Neural cell (in vitro differentiated cells): ENCODE results near the gene RPS24. TPM values are rescaled to one million over a fixed set of nuclear protein-coding genes. Genes with fewer than 3 reads are reported as not detected.

ENCODE experiments used
- H2AFZ ChIP-seq: fragments of 200-600, 300-800 bp; sonication (generic), shearing (Covaris generic); 2 replicates; pipeline ENCODE4 v1.6.0; 2014; ENCODE audit warnings: low read depth, mild to moderate bottlenecking, antibody characterized with exemption, low read length, moderate library complexity
- H3F3A ChIP-seq: fragments of 200-600 bp; shearing (Covaris generic); 2 replicates; pipeline ENCODE4 v1.6.1; 2016; ENCODE audit warnings: mild to moderate bottlenecking, moderate library complexity, mixed read lengths, antibody characterized with exemption, low read length; ENCODE audit not compliant: insufficient read depth, poor library complexity, severe bottlenecking
- H3K27ac ChIP-seq: fragments of 200-600, 300-800 bp; sonication (generic), shearing (Covaris generic); 2 replicates; pipeline ENCODE4 v1.5.1; 2014; ENCODE audit warnings: mild to moderate bottlenecking, low read length, moderate library complexity
- H3K27me3 ChIP-seq: fragments of 300-800, 200-600 bp; sonication (generic), shearing (Covaris generic); 2 replicates; pipeline ENCODE4 v1.6.0; 2014; ENCODE audit warnings: mild to moderate bottlenecking, low read depth, low read length, moderate library complexity; ENCODE audit not compliant: insufficient read depth
- H3K36me3 ChIP-seq: fragments of 300-800, 200-600 bp; sonication (generic), shearing (Covaris generic); 2 replicates; pipeline ENCODE4 v1.5.1; 2014; ENCODE audit warnings: mild to moderate bottlenecking, antibody characterized with exemption, low read length, moderate library complexity; ENCODE audit not compliant: insufficient read depth
- H3K4me2 ChIP-seq: fragments of 300-800, 200-600 bp; sonication (generic), shearing (Covaris generic); 2 replicates; pipeline ENCODE4 v1.6.0; 2014; ENCODE audit warnings: mild to moderate bottlenecking, low read length
- H3K4me3 ChIP-seq: fragments of 300-800, 200-600 bp; sonication (generic), shearing (Covaris generic); 2 replicates; pipeline ENCODE4 v1.5.1; 2014; ENCODE audit warnings: mild to moderate bottlenecking, low read length, moderate library complexity
- H3K79me2 ChIP-seq: fragments of 200-600 bp; shearing (Covaris generic); replicated peaks from 2 replicates; pipeline ENCODE4 v1.6.0; 2014; ENCODE audit warnings: mild to moderate bottlenecking, low read length, moderate library complexity; ENCODE audit not compliant: insufficient read depth
- H3K9ac ChIP-seq: fragments of 300-800, 200-600 bp; sonication (generic), shearing (Covaris generic); 2 replicates; pipeline ENCODE4 v1.6.1; 2016; ENCODE audit warnings: mild to moderate bottlenecking, low read length, mixed read lengths
- H3K9me2 ChIP-seq: fragments of 200-600 bp; shearing (Covaris generic); 2 replicates; pipeline ENCODE4 v1.6.1; 2016; ENCODE audit warnings: mild to moderate bottlenecking, low read length, mixed read lengths; ENCODE audit not compliant: insufficient read depth
- H3K9me3 ChIP-seq: fragments of 200-600, 300-800 bp; sonication (generic), shearing (Covaris generic); 2 replicates; pipeline ENCODE4 v1.6.1; 2016; ENCODE audit warnings: mild to moderate bottlenecking, mixed run types, low read length, moderate library complexity, mixed read lengths
- H4K20me1 ChIP-seq: fragments of 200-600 bp; shearing (Covaris generic); 2 replicates; pipeline ENCODE4 v1.6.1; 2016; ENCODE audit warnings: mild to moderate bottlenecking, mixed run types; ENCODE audit not compliant: insufficient read depth
- EP300 ChIP-seq: fragments of 450-650 bp; conservative IDR thresholded peaks from 2 replicates; pipeline ENCODE4 v1.6.1; 2014; ENCODE audit warnings: antibody characterized with exemption, mild to moderate bottlenecking, moderate library complexity; ENCODE audit not compliant: poor library complexity, severe bottlenecking
- EZH2 ChIP-seq: fragments of 200-600, 300-800 bp; shearing (Covaris generic), sonication (generic); IDR thresholded peaks from 2 replicates; pipeline ENCODE4 v1.6.1; 2014; ENCODE audit warnings: antibody characterized with exemption, low read length, borderline replicate concordance, mild to moderate bottlenecking; ENCODE audit not compliant: insufficient read depth, poor library complexity, severe bottlenecking
- MXI1 ChIP-seq: fragments of 450-650 bp; conservative IDR thresholded peaks from 2 replicates; pipeline ENCODE4 v1.6.1; 2014; ENCODE audit warnings: antibody characterized with exemption, mild to moderate bottlenecking; ENCODE audit not compliant: poor library complexity, severe bottlenecking
- POLR2AphosphoS5 ChIP-seq: IDR thresholded peaks from 2 replicates; pipeline ENCODE4 v1.6.1; 2012
- RAD21 ChIP-seq: fragments of 450-650 bp; conservative IDR thresholded peaks from 2 replicates; pipeline ENCODE4 v1.6.1; 2014; ENCODE audit warnings: antibody characterized with exemption, mild to moderate bottlenecking, moderate library complexity
- SMC3 ChIP-seq: fragments of 450-650 bp; conservative IDR thresholded peaks from 2 replicates; pipeline ENCODE4 v1.6.1; 2014; ENCODE audit warnings: antibody characterized with exemption, mild to moderate bottlenecking, moderate library complexity; ENCODE audit not compliant: poor library complexity
- TAF1 ChIP-seq: IDR thresholded peaks from 2 replicates; pipeline ENCODE4 v1.6.1; 2012; ENCODE audit warnings: low read depth
- polyA plus RNA-seq: library from polyadenylated mRNA; depleted of rRNA; stranded (reverse); fragments of >200 nt; gene quantifications from 2 replicates; pipeline ENCODE4 v1.2.3, GENCODE V29; 2014
- TF ChIP-seq, protein P1 (sequence below): IDR thresholded peaks from 2 replicates; pipeline ENCODE4 v1.6.1; 2012; ENCODE audit warnings: borderline replicate concordance
- TF ChIP-seq, protein P2 (sequence below): fragments of 450-650 bp; IDR thresholded peaks from 2 replicates; pipeline ENCODE4 v1.5.1; 2014; ENCODE audit warnings: antibody characterized with exemption, mild to moderate bottlenecking, moderate library complexity; ENCODE audit not compliant: poor library complexity, severe bottlenecking

RPS24 gene
- polyA plus RNA-seq, 1 donor from 2014 or later: 2,734 TPM

DNA sequence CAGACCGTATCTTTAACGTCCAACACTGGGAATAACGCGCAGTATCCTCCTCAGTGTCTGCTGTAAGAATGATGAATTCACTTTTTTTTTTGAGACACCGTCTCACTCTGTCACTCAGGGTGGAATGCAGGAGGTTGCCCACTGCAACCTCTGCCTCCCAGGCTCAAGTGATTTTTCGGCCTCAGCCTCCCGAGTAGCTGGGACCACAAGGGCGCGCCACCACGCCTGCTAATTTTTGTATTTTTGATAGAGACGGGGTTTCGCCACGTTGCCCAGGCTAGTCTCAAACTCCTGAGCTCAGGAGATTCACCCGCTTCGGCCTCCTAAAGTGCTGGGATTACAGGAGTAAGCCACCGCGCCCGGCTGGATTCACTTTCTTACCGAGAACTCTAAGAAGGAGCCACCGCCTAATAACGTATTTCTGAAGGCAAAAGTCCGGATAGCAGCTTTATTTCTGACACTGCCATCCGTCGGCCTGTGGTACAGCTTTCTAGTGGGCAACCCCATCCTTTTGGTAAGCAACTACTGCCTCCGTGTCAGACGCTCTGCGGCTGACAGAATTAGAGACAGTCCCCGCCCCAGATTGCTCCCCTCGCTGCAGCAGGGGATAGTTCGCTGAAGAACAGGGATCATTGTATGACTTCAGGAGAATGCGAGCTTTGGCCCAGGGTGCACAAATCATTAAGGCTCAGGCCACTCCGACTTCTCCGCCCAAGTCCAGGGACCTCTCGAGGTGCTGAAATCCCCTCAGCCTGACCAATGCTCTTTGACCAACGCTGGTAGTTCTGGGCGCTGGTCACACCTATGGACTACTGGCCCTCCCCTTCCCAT, 5.0 kb upstream of the RPS24 start:
- Histone ChIP-seq H3K4me3 (peak overlapping the region; percentile 86), H4K20me1 (no peaks in the 10 kb centered on the region), H3K9ac (peak overlapping the region; percentile 90), H3K27ac (peak overlapping the region; percentile 74), H2AFZ (peak overlapping the region; percentile 65), H3K4me2 (peak overlapping the region; percentile 57), H3K36me3 (peaks cover 3% of the 10 kb centered on the region), H3K79me2 (peaks cover 22% of the 10 kb centered on the region), H3F3A (peaks cover 4% of the 10 kb centered on the region), H3K9me3 (no peaks in the 10 kb centered on the region), H3K9me2 (no peaks in the 10 kb centered on the region), H3K27me3 (no peaks in the 10 kb centered on the region)
- TF ChIP-seq, protein P1, sequence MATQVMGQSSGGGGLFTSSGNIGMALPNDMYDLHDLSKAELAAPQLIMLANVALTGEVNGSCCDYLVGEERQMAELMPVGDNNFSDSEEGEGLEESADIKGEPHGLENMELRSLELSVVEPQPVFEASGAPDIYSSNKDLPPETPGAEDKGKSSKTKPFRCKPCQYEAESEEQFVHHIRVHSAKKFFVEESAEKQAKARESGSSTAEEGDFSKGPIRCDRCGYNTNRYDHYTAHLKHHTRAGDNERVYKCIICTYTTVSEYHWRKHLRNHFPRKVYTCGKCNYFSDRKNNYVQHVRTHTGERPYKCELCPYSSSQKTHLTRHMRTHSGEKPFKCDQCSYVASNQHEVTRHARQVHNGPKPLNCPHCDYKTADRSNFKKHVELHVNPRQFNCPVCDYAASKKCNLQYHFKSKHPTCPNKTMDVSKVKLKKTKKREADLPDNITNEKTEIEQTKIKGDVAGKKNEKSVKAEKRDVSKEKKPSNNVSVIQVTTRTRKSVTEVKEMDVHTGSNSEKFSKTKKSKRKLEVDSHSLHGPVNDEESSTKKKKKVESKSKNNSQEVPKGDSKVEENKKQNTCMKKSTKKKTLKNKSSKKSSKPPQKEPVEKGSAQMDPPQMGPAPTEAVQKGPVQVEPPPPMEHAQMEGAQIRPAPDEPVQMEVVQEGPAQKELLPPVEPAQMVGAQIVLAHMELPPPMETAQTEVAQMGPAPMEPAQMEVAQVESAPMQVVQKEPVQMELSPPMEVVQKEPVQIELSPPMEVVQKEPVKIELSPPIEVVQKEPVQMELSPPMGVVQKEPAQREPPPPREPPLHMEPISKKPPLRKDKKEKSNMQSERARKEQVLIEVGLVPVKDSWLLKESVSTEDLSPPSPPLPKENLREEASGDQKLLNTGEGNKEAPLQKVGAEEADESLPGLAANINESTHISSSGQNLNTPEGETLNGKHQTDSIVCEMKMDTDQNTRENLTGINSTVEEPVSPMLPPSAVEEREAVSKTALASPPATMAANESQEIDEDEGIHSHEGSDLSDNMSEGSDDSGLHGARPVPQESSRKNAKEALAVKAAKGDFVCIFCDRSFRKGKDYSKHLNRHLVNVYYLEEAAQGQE: no peak
- TF ChIP-seq TAF1: no peak
- TF ChIP-seq SMC3: no peak
- no peak for TF ChIP-seq EP300
- no peak for TF ChIP-seq EZH2
- TF ChIP-seq RAD21: no peak
- TF ChIP-seq, protein P2, sequence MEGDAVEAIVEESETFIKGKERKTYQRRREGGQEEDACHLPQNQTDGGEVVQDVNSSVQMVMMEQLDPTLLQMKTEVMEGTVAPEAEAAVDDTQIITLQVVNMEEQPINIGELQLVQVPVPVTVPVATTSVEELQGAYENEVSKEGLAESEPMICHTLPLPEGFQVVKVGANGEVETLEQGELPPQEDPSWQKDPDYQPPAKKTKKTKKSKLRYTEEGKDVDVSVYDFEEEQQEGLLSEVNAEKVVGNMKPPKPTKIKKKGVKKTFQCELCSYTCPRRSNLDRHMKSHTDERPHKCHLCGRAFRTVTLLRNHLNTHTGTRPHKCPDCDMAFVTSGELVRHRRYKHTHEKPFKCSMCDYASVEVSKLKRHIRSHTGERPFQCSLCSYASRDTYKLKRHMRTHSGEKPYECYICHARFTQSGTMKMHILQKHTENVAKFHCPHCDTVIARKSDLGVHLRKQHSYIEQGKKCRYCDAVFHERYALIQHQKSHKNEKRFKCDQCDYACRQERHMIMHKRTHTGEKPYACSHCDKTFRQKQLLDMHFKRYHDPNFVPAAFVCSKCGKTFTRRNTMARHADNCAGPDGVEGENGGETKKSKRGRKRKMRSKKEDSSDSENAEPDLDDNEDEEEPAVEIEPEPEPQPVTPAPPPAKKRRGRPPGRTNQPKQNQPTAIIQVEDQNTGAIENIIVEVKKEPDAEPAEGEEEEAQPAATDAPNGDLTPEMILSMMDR: no peak
- no peak for TF ChIP-seq POLR2AphosphoS5
- no peak for TF ChIP-seq MXI1

DNA sequence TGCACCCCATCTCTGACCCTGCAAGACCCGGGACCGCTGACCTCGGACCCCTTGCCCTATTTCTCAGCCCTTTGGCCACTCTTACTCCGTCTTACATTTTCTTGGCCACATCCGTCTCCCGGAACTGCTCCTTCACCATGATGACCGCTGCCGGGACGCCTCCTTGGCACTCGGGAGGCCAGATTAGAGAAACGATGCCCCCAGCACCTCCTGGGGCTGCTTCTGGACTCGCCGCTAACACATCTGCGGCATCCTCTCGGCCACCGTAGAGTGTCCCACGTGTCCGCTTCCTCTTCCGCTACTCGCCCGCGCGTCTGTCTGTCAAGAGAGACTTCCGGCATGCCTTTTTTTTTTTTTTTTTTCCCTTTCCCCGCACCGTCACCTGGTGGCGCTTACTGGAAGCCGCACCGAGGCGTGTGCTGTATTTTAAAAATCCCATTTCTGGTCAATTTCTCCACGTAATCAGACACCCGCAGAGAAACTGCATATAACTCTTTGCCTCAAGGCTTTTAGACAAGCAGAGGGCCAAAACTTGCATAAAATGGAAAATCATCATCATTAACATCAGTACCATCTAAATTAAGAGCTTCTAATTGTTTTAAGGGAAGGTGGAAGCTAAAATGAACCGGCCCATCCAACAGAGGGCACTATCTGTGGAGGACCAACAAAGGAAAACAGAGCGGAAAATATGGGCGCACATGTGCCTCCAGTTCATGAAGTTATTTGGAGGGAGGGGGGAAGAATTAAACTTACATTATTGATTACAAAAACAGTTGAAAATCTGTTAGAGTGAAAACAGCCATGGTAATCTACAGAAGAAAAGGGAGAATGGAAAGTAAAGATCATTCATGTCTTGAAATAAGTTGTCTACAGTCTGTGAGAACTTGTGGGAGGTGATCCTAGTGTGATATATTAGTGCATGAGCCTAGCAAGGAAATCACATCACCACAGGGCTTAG, 4.1 kb upstream of the RPS24 start, which contains the start of gene POLR3A:
Gene POLR3A (minus strand): TSS at position 247 of the 958 bp plus-strand sequence. CDS start 108 bp downstream, at position 139.
- H2AFZ ChIP-seq: peak within 1 kb of the TSS; percentile 65
- TF ChIP-seq, protein P1: peak; percentile 59
- TF ChIP-seq, protein P2: peak; percentile 99
- TF ChIP-seq EZH2 (no peak), MXI1 (peak; percentile 82), TAF1 (no peak), EP300 (peak; percentile 58), RAD21 (peak; percentile 84), POLR2AphosphoS5 (peak; percentile 85), SMC3 (peak; percentile 92)
- H3K27ac ChIP-seq: peak within 1 kb of the TSS; percentile 75
- peak within 1 kb of the TSS; percentile 90 for H3K9ac ChIP-seq
- peak within 1 kb of the TSS; percentile 86 for H3K4me3 ChIP-seq
- H3K9me3 ChIP-seq: no peaks in the 10 kb centered on the region
- H4K20me1 ChIP-seq: no peaks in the 10 kb centered on the region
- H3K36me3 ChIP-seq: peaks cover 3% of the 10 kb centered on the region
- peaks cover 27% of the 10 kb centered on the region for H3K79me2 ChIP-seq
- H3K9me2 ChIP-seq: no peaks in the 10 kb centered on the region
- H3F3A ChIP-seq: peaks cover 4% of the 10 kb centered on the region
- no peaks in the 10 kb centered on the region for H3K27me3 ChIP-seq
- peak within 1 kb of the TSS; percentile 89 for H3K4me2 ChIP-seq
